GM21367 (cell line): Measurements from ENCODE around the gene TLE5.
"Not testable (repeated sequence)": the region's sequence is repeated elsewhere in the genome, so short reads cannot be mapped to it uniquely, and the experiment has no call there.

ENCODE experiments used
- ATAC-seq: cut with Tn5 transposase; IDR thresholded peaks from one replicate; pipeline ENCODE4 v1.9.1; 2021; ENCODE audit not compliant: unreplicated experiment

TLE5 gene

DNA sequence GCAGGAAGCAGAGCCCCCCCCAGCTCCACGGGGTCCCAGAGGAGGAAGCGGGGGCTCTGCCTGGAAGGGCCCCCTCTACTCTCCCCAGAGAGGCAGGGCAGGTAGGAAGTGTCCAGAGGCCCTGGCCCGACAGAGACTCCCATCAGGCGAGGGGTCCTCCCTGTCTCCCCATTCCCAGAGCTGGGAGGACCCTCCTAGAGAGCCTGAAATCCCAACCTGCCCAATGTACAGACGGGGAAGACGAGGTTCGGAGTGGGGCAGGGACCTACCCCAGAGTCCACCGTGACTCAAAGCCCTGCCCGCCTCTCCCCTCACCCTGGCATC is 34.4 kb downstream of the TLE5 start:
- no peak for ATAC-seq

DNA sequence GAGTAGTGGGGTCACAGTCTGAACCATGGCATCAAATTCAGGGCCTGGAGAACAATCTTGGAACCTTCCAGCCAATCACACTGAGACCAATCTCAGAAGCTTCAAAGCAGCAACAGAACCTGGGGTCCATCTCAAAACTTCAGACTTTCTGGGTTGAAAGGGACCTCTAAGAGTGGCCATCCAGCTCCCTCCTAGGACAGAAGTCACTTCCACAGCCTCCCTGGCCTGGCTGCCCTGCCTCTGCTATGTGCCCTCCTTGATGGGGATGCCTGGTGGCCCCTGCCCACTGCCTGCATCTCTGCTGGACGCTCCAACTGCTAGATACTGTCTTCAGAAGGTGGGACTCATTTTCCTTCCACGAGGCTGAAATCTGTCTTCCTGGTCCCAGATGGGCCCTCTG is 35.0 kb downstream of the TLE5 start:
- no peak for ATAC-seq

DNA sequence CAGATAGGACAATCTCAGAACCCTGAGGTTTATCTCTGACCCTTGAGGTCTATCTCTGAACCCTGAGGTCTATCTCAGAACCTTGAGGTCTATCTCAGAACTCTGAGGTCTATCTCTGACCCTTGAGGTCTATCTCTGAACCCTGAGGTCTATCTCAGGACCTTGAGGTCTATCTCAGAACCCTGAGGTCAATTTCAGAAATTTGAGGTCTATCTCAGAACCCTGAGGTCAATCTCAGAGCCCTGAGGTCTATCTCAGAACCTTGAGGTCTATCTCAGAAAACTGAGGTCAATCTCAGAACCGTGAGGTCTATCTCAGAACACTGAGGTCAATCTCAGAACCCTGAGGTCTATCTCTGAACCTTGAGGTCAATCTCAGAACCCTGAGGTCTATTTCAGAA is 35.5 kb downstream of the TLE5 start:
- no peak for ATAC-seq

DNA sequence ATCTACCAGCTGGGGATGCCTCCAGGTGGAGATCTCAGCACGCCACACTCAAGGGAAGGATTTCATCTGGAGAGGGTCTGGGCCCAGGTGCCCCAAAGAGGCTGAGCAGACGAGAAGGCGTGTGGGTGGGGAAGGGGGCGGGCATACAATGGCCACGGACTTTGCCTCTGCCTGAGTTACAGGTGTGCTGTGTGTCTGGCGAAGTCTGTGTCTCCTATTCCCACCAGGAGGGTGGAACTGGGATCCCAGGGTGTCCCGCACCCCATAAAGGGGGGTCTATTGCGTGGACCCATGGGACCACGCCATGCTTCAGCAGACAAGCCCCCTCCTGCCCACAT is 36.8 kb downstream of the TLE5 start:
- ATAC-seq, result no peak

DNA sequence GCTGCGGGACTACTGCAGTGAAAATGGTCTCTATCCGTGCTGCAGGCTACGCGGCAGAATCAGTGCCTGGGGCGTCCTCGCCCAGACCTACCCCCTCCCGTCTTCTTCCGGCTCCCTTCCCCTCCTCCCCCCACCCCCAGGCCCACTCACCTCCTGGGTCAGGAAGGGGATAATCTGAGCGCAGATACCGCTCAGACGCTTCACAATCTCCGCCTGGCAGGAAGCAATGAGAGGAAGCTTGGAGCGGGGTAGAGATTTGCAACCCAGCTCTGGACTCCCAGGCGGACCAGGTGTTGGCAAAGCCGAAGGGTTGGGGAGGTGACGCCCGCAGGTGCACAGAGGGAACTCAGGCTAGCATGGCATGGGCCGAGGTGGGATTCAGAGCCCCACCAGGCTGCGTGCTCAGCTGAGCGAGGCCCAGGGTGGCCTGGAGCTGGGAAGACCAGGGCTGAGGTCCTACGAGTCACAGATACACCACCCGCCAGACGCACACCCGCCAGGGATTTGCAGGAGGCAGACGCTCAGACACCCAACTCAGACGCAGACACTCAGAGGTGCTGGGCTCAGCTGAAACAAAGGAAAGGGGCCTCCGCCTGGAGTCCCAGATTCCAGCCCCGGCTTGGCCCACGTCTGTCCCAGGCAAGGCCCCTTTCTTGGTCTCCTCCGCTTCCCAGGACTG is 37.3 kb downstream of the TLE5 start:
- no peak for ATAC-seq

DNA sequence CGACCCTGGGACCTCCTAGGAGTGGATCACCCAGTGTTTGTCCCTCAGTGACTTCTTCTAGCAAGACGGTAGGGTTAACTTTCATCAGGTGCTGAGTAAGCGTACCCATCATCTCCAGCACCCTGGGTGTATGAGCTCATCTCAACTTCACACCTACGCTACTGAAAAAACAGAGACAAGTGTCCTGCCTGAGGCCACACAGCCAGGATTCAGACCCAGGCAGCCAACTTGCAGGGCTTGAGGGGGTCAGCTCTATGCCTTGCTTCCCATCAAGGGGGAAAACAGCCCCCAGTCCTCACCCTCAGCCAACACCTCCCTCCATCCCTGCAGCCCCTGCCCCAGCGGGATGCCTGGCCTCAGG is 37.8 kb downstream of the TLE5 start:
- no peak for ATAC-seq

DNA sequence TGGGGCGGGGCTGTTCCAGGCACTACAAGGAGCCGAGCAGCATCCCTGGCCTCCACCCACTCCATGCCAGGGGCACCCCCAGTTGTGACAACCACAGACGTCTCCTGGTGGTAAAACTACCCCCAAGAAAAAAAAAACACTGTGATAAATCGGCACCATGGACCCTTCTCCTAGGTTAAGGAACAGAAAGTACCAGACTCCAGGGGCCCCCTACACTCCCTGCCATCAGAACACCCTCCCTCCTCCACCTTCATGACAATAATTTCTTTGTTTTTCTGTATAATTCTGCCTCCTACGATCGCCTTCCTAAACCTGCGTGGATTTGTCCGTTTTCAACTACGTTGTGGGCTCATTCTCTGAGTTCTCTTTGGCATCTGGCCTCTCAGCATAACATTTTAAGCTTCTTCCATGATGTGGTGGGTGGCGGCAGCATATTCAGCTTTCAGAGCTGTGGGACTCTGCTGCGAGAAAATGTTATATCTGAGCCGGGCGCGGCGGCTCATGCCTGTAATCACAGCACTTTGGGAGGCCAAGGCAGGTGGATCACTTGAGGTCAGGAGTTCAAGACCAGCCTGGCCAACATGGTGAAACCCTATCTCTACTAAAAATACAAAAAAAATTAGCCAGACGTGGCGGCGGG is 41.9 kb downstream of the TLE5 start:
- no peak for ATAC-seq

DNA sequence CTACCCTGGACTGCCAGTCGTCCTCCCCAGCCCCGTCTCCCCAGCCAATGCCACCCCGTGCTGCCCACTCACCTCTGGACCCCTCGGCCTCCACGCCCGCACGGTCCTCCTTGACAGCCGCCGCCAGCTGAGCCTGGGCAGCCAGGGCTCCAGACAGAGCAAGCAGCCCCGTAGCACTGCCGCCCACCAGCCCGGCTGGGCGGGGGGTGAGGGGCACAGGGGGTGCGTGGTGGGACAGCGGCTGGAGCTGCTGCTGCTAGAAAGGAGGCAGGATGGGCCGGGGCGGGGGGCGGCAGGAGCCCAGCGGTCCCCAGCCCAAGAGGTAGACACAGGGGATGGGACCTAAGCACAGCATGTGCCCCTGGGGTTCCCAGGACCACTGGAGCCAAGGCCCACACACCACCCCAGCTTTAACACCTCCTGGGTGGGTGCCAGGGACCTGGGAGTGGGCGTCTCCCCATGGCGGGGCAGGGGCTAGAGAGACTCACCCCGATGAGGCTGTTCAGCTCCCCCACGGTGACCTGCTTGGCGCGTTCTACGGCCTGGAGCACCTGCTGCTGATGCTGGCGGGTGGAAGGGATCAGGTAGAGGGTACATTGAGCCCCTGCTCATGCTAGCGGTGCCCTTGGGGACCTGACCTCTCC is 43.0 kb downstream of the TLE5 start:
- ATAC-seq, result no peak

DNA sequence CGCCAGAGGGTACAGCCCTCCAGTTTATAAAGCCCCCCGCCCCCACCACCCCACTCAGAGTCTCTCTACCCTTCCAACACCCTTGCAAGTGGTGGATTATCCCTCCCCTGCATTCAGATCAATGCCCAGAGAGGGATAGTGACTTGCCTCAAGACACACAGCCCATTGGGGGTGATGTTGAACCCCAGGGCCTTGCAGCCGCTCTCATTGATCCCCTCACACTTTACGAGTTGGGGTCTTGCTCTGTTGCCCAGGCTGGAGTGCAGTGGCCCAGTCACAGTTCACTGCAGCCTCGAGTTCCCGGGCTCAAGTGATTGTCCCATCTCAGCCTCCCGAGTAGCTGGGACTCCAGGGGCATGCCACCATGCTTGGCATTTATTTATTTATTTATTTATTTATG is 44.4 kb downstream of the TLE5 start:
- no peak for ATAC-seq

DNA sequence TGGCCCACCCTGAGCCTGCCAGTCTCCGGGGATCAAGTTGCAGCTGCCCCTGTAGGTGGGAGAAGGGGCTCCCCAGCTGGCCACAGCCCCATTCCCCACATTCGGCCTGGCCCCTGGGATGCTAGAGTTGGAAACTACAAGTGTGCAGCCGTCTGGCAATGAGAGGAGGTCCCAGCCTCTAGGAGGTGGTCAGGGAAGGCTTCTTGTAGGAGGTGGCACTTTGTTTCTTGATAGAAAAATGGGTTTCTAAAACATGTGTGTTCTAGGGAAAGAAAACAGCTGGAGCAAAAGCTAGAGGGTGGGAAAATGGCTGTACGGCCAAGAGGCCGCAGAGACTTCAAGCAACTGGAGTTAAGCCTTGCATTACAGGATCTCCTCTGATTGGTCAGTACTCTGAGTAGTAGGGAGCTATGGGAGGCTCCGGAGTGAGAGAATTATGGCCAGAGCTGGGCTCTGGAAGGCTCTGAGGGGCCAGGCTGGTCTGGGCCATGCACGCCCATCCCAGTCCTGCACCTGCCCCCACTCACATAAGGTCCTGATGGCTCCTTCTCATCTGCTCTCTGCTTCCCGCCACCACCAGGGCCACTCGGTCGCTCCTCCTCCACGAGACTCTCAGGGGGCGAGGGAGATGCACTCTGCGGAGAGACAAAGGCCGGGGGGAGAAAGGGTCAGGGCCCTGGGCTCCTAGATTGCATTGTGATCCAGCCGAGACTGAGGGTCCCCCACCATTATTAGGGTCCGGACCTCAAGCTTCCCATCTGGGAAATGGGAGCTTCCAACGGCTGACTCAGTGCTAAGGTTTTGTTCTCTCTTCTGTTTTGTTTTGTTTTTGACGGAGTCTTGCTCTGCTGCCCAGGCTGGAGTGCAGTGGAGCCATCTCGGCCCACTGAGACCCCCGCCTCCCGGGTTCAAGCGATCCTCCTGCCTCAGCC is 46.9 kb downstream of the TLE5 start:
- ATAC-seq, result no peak

DNA sequence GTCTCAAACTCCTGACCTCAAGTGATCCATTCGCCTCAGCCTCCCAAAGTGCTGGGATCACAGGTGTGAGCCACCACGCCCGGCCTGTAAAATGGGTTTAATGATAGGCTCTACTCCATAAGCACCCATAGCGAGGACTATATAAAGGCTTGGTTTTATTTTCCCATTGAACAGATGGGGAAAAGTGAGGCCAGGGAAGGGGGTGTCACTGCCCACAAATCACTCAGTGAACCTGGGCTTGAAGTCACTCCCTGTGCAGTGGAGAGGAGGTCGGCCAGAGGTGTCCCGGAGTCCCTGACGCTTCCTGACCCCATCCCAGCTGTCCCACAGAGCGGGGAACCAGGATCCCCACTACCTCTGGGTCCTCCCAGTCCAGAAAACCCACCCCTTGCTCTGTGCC is 48.2 kb downstream of the TLE5 start:
- no peak for ATAC-seq

DNA sequence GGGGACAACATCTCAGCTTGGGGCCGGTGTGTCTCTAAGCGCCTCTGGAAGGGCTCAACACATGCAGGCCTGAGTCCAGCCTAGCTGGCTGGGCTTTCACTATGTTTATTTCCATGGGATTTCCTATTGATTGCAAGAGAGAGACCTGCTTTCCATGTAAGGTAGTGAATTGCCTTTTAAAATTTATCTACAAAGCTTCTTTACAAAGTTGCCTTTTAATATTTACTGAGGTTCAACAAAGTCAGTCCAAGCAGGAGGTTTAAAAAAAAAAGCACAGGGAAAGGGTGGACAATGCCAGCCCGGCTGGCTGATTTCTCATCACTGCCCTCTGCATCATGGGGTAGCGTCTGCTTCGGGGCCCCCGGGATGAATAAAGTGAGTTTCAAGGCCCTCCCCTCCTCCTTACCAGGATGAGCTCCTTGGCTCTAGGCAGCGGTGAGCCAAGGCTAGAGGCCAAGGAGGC is 49.0 kb downstream of the TLE5 start:
- ATAC-seq, result no peak

DNA sequence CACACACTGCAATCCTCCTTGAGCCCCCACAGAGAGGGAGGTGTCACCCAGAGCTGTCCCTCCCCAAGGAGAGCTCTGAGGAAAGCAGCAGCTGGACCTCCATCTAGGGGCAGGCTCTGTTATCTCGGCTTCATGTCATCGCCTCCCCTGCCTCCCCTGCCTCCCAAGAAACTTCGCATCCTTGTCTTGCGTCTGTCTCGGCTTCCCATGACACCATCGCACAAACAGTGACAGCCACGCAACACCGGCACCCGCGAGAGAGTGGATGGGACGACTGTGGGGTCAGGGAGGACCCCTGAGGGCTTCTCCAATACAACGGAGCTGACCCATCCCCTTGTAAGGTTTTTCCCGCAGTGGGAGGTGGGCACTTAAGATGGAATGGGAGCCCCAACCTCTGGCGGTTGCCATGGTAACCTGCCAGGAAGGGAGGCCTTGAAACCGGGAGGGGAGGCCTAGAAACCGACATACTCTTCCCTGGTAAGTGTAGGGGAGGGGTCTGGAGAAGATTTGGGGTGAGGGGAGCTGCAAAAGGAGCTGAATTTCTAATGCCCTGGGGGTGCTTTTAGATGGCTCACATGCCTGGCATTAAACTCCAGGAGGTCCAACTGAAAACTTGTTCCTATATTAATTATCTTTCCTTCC is 49.6 kb downstream of the TLE5 start:
- no peak for ATAC-seq

DNA sequence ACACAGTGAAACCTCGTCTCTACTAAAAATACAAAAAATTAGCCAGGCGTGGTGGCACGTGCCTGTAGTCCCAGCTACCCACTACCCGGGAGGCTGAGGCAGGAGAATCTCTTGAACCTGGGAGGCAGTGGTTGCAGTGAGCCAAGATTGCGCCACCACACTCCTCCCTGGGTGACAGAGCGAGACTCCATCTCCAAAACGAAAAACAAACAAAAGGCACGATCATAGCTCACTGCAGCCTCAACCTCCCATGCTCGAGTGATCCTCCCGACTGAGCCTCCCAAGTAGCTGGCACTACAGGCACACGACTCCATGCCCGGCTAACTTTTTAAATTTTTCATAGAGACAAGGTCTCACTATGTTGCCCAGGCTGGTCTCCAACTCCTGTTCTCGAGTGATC is 50.2 kb downstream of the TLE5 start:
- ATAC-seq, result not testable (repeated sequence)

DNA sequence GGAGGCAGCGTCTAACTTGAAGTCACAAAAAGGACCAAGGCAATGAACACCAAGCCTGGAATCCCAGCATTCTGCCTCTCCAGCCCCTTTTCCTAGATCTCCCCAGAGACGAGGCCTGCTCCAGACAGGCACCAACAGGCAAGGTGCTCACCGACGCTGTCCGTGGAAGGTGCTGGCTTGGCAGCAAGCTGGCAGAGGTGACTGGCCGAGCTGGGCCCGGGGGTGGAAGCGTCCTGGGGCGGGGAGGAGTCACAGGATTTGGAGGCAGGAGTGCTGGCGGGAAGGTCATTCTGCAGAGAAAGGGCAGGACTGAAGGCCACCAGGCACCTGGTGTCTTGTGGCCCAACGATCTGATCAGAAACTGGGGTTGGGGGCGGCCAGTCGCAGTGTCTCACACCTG is 51.4 kb downstream of the TLE5 start:
- ATAC-seq, result no peak

DNA sequence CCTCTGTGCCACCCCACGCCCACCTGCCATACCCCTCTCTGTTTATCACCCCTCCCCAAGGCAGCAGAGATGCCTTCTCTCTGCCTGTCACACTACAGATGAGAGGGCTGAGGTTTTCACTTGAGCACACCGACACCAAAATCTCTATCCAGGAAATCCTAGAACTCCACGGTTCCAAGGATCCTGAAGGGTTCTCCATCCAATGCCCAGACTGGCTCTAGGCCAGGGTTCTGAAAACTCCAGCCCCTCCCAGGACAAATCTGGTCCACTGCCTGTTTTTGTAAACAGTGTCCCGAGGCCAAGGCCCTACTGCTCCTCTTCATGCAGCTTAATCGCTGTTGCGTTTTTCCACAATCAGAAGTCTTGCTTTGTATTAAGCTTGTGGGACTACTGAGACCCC is 53.3 kb downstream of the TLE5 start:
- ATAC-seq, result no peak

DNA sequence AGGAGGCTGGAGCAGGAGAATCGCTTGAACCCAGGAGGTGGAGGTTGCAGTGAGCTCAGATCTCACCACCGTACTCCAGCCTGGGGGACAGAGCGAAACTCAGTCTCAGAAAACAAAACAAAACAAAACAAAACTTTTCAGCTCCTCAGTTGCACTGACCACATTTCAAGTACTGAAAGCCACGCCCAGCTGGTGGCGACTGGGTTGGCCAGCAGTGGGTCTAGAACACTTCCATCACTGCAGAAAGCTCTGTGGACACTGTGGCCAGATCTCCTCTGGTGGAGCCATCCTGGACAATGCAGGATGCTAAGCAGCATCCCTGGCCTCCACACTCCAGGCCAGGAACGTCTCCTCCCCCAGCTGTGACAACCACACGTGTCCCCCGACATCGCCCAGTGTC is 54.3 kb downstream of the TLE5 start:
- ATAC-seq, result no peak

DNA sequence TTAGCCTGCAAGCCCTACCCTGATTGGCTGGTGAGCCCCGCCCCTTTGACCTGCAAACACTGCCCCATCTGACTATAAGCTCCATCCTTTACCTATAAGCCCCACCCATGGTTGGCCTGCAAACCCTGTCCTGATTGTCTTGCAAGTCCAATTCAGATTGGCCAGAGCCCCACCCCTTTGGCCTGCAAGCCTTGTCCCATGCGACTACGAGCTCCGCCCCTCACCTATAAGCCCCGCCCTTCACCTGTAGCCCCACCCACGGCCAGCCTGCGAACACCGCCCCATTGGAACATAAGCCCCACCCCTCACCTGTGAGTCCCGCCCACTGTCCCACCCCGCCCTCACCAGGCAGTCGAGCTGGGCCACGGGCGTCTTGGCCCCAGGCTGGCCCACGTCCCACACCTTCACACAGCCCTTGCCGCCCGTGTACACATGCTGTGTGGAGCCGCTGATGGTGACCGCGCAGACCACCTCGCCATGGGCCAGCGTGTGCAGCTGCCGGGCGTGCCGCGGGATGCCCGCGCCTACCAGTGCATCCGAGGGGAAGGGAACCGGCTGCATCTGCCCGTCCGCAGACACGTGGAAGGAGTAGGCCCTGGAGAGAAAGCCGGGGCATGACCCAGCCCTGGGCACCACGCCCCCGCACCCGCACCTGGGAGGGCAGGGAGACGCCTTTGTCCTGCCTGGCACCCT is 56.1 kb downstream of the TLE5 start:
- ATAC-seq, result no peak

DNA sequence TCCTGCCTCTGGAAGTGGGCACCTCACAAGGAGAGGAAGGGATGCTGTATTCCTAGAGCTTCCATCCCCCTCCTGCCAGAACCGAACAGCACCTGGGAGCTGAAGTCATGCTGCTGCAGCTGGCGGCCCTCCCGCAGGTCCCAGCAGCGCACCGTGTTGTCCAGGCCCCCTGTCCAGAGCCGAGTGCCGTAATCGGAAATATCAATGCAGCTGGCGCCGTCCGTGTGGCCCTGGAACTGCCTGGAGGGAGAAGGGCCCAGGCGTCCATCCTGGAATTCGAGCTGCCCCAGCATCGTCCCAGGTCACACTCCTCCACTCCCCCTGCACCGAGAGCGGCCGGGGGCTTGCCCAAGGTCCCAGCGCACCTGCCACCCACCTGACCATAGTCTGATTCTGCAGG is 57.0 kb downstream of the TLE5 start:
- no peak for ATAC-seq

DNA sequence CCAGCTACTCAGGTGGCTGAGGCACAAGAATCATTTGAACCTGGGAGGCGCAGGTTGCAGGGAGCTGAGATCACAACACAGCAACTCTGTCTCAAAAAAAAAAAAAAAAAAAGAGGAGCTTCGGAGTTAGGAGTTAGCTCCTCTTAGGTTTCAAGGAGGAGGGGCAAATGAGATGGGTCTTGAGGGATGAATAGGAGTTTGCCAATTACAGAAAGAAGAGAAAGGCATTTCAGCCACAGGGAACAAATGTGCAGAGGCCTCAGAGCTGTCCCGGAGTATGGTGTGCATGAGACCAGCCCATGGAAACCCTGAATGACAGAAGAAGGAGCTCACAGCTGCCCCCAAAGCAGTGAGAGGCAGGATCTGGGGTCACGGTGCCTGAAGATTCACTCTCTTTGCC is 57.8 kb downstream of the TLE5 start:
- no peak for ATAC-seq

DNA sequence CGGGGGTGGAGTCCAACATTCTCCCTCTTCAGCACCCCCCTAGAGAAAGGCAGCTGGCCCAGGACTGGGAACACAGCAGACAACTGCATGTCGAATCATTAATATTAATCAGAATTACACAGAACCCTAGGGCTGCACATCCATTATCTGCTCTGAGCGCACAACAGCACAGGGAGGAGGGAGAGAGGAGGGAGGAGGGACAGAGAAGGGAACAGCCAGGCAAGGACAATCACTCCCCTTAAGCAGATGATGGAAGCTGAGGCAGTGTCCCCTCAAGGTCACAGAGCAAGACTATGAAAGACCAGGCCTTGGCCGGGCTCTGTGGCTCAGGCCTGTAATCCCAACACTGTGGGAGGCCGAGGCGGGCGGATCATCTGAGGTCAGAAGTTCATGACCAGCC is 59.2 kb downstream of the TLE5 start:
- no peak for ATAC-seq
